GM21619 (cell line): ENCODE data around the gene MRPL43.
"Not testable (repeated sequence)": the region's sequence is repeated elsewhere in the genome, so short reads cannot be mapped to it uniquely, and the experiment has no call there.

Experiments used
- ATAC-seq: cut with Tn5 transposase; IDR thresholded peaks from one replicate; pipeline ENCODE4 v1.9.1; 2021; ENCODE audit not compliant: unreplicated experiment

The MRPL43 gene

GRCh38 chr10:100986952-100987684 is at the start of gene MRPL43, which contains the start of gene TWNK:
MRPL43 (minus strand) TSS chr10:100987497; CDS start chr10:100987443, 54 bp downstream.
TWNK (plus strand) TSS chr10:100987543; CDS start chr10:100988211, 668 bp downstream.
- peak; percentile 74 for ATAC-seq

- no peak for ATAC-seq
Measured at GRCh38 chr10:101036726-101037125, 49.4 kb upstream of the MRPL43 start.

- ATAC-seq, result no peak
Measured at GRCh38 chr10:101035916-101036702, 48.8 kb upstream of the MRPL43 start.

GRCh38 chr10:101035314-101035713 is 48.0 kb upstream of the MRPL43 start:
- no peak for ATAC-seq

GRCh38 chr10:101034404-101034803 is 47.1 kb upstream of the MRPL43 start:
- ATAC-seq, result not testable (repeated sequence)

GRCh38 chr10:101033276-101033675 is 46.0 kb upstream of the MRPL43 start:
- ATAC-seq, result no peak

GRCh38 chr10:101032637-101033224 is 45.4 kb upstream of the MRPL43 start:
- ATAC-seq, result peak; percentile 4

- peak; percentile 35 for ATAC-seq
Measured at GRCh38 chr10:101031796-101032636, 44.7 kb upstream of the MRPL43 start.

- ATAC-seq, result peak; percentile 92
Measured at GRCh38 chr10:101031128-101031795, 44.0 kb upstream of the MRPL43 start, which contains the start of the genes PDZD7 and SFXN3. PDZD7 (minus strand) TSS chr10:101031129; CDS start chr10:101030219, 910 bp downstream. SFXN3 (plus strand) TSS chr10:101031234; CDS start chr10:101034695, 3,461 bp downstream.

GRCh38 chr10:101030496-101031127 is 43.3 kb upstream of the MRPL43 start:
- no peak for ATAC-seq

- ATAC-seq, result no peak
Measured at GRCh38 chr10:101029520-101030295, 42.4 kb upstream of the MRPL43 start.

- ATAC-seq, result no peak
Measured at GRCh38 chr10:101028446-101029337, 41.4 kb upstream of the MRPL43 start.

- ATAC-seq, result no peak
Measured at GRCh38 chr10:101027106-101027720, 39.9 kb upstream of the MRPL43 start.

GRCh38 chr10:101022967-101023705 is 35.8 kb upstream of the MRPL43 start:
- no peak for ATAC-seq

GRCh38 chr10:101021692-101022251 is 34.5 kb upstream of the MRPL43 start:
- no peak for ATAC-seq

- ATAC-seq, result no peak
Measured at GRCh38 chr10:101021239-101021638, 33.9 kb upstream of the MRPL43 start.
